K562 (cell line): ENCODE measurements around the gene ARHGEF16. TPM values are rescaled to one million over a fixed set of nuclear protein-coding genes. Genes with fewer than 3 reads are reported as not detected.

Source experiments
- ATAC-seq: fragments of 200-7000 bp; cut with Tn5 transposase; 3 replicates; pipeline ENCODE4 v1.9.1; 2020; ENCODE audit warnings: moderate library complexity
- BruUV-seq: library from RNA; stranded (reverse); fragments of 400-500 nt; replicated peaks from 2 replicates; lab custom pipeline; 2021; lab: Mats Ljungman, UMichigan
- CTCF ChIA-PET: fragments of 300-600 bp; formaldehyde crosslinking; extraction: SDS; loops from one replicate; lab custom pipeline; 2021; ENCODE audit warnings: low intra/inter-chr PET ratio; lab: Yijun Ruan, JAX
- POLR2A ChIA-PET: fragments of 300-600, 350-650 bp; sonication (Branson Sonifier 250); formaldehyde crosslinking; extraction: SDS; loops from one replicate; lab custom pipeline; 2021; ENCODE audit warnings: antibody characterized with exemption, inconsistent platforms; lab: Yijun Ruan, JAX
- DNase-seq, 4 experiments: peaks; one replicate each; pipeline versions ENCODE4 v3.0.0 to v3.0.0-alpha.2; 2011 to 2018; ENCODE audit warnings: low spot score in 3 of 4, mixed read lengths in 3 of 4; ENCODE audit errors: extremely low read depth in 1 of 4
- FAIRE-seq: peaks from 2 replicates; lab custom pipeline; 2011; peaks lifted over from hg19 to GRCh38; lab: Jason Lieb, UNC
- H2AFZ ChIP-seq: 2 replicates; pipeline ENCODE4 v1.6.0; 2011; ENCODE audit warnings: low read depth, low read length, control low read depth, inconsistent platforms
- H3K27ac ChIP-seq: fragments of 200-600 bp; 3 replicates; pipeline ENCODE4 v1.8.0; 2011; ENCODE audit warnings: low read depth, mild to moderate bottlenecking, control low read depth, inconsistent platforms, low read length, moderate library complexity, mixed read lengths; ENCODE audit errors: extremely low read depth
- H3K27me3 ChIP-seq, 2 experiments: fragments of 300-600 bp in 1 of 2; 2 replicates in 1 of 2; 3 replicates in 1 of 2; pipeline versions ENCODE4 v1.6.0 to v1.8.0; 2011; ENCODE audit warnings: inconsistent platforms in 2 of 2, low read length in 2 of 2, mild to moderate bottlenecking in 1 of 2, mixed read lengths in 1 of 2, moderate library complexity in 1 of 2; ENCODE audit not compliant: control insufficient read depth in 2 of 2, insufficient read depth in 2 of 2
- H3K36me3 ChIP-seq: fragments of 300-600 bp; 3 replicates; pipeline ENCODE4 v1.8.0; 2011; ENCODE audit warnings: mild to moderate bottlenecking, low read length, inconsistent platforms; ENCODE audit not compliant: control insufficient read depth, insufficient read depth
- H3K4me1 ChIP-seq, 2 experiments: fragments of 200-600 bp in 1 of 2; replicated peaks in 1 of 2; 2 replicates in 1 of 2; 3 replicates in 1 of 2; pipeline versions ENCODE4 v1.5.1 to v1.8.0; 2011; ENCODE audit warnings: inconsistent platforms in 2 of 2, low read length in 2 of 2, mild to moderate bottlenecking in 1 of 2, mixed read lengths in 1 of 2, moderate library complexity in 1 of 2; ENCODE audit not compliant: control insufficient read depth in 2 of 2, insufficient read depth in 2 of 2
- H3K4me2 ChIP-seq: 2 replicates; pipeline ENCODE4 v1.6.1; 2011; ENCODE audit warnings: low read length, control low read depth, inconsistent platforms, mixed read lengths; ENCODE audit not compliant: insufficient read depth
- H3K4me3 ChIP-seq: fragments of 200-600 bp; sonication (generic), shearing (Covaris generic); 2 replicates; pipeline ENCODE4 v1.5.1; 2016; ENCODE audit warnings: control low read depth, inconsistent platforms
- H3K79me2 ChIP-seq: fragments of 200-600 bp; 3 replicates; pipeline ENCODE4 v1.8.0; 2011; ENCODE audit warnings: low read length, inconsistent platforms; ENCODE audit not compliant: control insufficient read depth, insufficient read depth
- H3K9ac ChIP-seq, 2 experiments: 2 replicates each; pipeline versions ENCODE4 v1.6.0 to v1.6.1; 2011; ENCODE audit warnings: low read depth in 2 of 2, low read length in 2 of 2, control low read depth in 1 of 2, inconsistent platforms in 1 of 2, mild to moderate bottlenecking in 1 of 2, mixed read lengths in 1 of 2; ENCODE audit not compliant: insufficient read depth in 1 of 2
- H3K9me1 ChIP-seq: one replicate; pipeline ENCODE4 v1.6.0; 2011; ENCODE audit warnings: inconsistent platforms, mild to moderate bottlenecking, low read length, moderate library complexity; ENCODE audit not compliant: control insufficient read depth, insufficient read depth
- H3K9me3 ChIP-seq: replicated peaks from 2 replicates; pipeline ENCODE4 v1.5.1; 2011; ENCODE audit warnings: low read depth, low read length, inconsistent platforms; ENCODE audit not compliant: control insufficient read depth, insufficient read depth
- H4K20me1 ChIP-seq: replicated peaks from 2 replicates; pipeline ENCODE4 v1.6.1; 2011; ENCODE audit warnings: low read length, inconsistent platforms, mixed read lengths; ENCODE audit not compliant: control insufficient read depth, insufficient read depth
- ADNP ChIP-seq: fragments of 200-800 bp; sonication (Bioruptor generic); IDR thresholded peaks from 2 replicates; pipeline ENCODE4 v1.6.1; 2016; ENCODE audit warnings: missing genetic modification characterization, missing compliant biosample characterization
- CC2D1A ChIP-seq: fragments of 450-650 bp; IDR thresholded peaks from 2 replicates; pipeline ENCODE4 v1.6.1; 2017; ENCODE audit warnings: mild to moderate bottlenecking
- CEBPG ChIP-seq, 3 experiments: fragments of 200-800 bp in 1 of 3; sonication (Bioruptor generic) in 1 of 3; sonication (generic) in 1 of 3; formaldehyde crosslinking in 1 of 3; IDR thresholded peaks in 2 of 3; conservative IDR thresholded peaks in 1 of 3; 2 replicates each; pipeline versions ENCODE4 v1.6.1 to v1.8.0; 2016 to 2022; ENCODE audit warnings: missing compliant biosample characterization in 2 of 3, missing genetic modification characterization in 2 of 3, mild to moderate bottlenecking in 1 of 3, missing genetic modification reagents in 1 of 3
- JUN ChIP-seq, 2 experiments: sonication (generic) in 1 of 2; formaldehyde crosslinking in 1 of 2; IDR thresholded peaks; 2 replicates each; pipeline versions ENCODE4 v1.6.1 to v1.8.0; 2012 to 2022; ENCODE audit warnings: borderline replicate concordance in 2 of 2, mild to moderate bottlenecking in 2 of 2, improper control_type of control experiment in 1 of 2, low read depth in 1 of 2, low read length in 1 of 2, missing genetic modification reagents in 1 of 2
- MCM5 ChIP-seq: fragments of 450-650 bp; IDR thresholded peaks from 2 replicates; pipeline ENCODE4 v1.6.1; 2016; ENCODE audit warnings: low read depth
- NONO ChIP-seq, 2 experiments: fragments of 200-400 bp in 1 of 2; fragments of 450-650 bp in 1 of 2; formaldehyde crosslinking in 1 of 2; IDR thresholded peaks; 2 replicates each; pipeline ENCODE4 v1.6.1; 2017; ENCODE audit warnings: low read depth in 2 of 2, mild to moderate bottlenecking in 2 of 2, moderate library complexity in 2 of 2, low read length in 1 of 2
- OTX1 ChIP-seq: fragments of 450-650 bp; formaldehyde crosslinking; IDR thresholded peaks from 2 replicates; pipeline ENCODE4 v1.4.0; 2022; ENCODE audit warnings: mild to moderate bottlenecking
- PRDM10 ChIP-seq: fragments of 450-650 bp; IDR thresholded peaks from 2 replicates; pipeline ENCODE4 v1.6.1; 2018; ENCODE audit not compliant: partially characterized antibody
- PTBP1 ChIP-seq: fragments of 200-400 bp; formaldehyde crosslinking; IDR thresholded peaks from 2 replicates; pipeline ENCODE4 v1.6.1; 2017; ENCODE audit warnings: low read depth, low read length
- RBM15 ChIP-seq: fragments of 200-400 bp; formaldehyde crosslinking; IDR thresholded peaks from 2 replicates; pipeline ENCODE4 v1.6.1; 2018; ENCODE audit warnings: mild to moderate bottlenecking, low read length, moderate library complexity; ENCODE audit not compliant: insufficient read depth
- RBM39 ChIP-seq: fragments of 200-400 bp; formaldehyde crosslinking; optimal IDR thresholded peaks from 2 replicates; pipeline ENCODE3; 2018; ENCODE audit warnings: low read depth, low read length
- TAF7 ChIP-seq: fragments of 450-650 bp; IDR thresholded peaks from 2 replicates; pipeline ENCODE4 v1.6.1; 2016; ENCODE audit warnings: missing genetic modification characterization, missing compliant biosample characterization
- WGBS: fragments of 100-300 bp; shearing (Covaris generic); methylation state at CpG from one replicate; pipeline ENCODE4 v1.1.6; 2016; ENCODE audit warnings: low coverage, mixed read lengths; ENCODE audit not compliant: insufficient coverage; ENCODE audit errors: missing lambda C conversion rate; 5-methylcytosine and 5-hydroxymethylcytosine counted together
- in situ Hi-C: fragments of 300-500 bp; cut with MboI; formaldehyde crosslinking; loops from 4 replicates; pipeline ENCODE4 v1.15.0; 2018; ENCODE audit warnings: inconsistent platforms, mixed read lengths
- intact Hi-C: fragments of 100-400 bp; cut with micrococcal nuclease; formaldehyde crosslinking; loops from 2 replicates; pipeline ENCODE4 v1.14.2; 2022
- polyA plus RNA-seq, 8 experiments: library from polyadenylated mRNA; depleted of rRNA in 4 of 8; stranded (reverse) in 5 of 8; unstranded in 3 of 8; fragments of >200 nt; fragmentation: Nextera tagmentation in 2 of 8; fragmentation: Illumina TruSeq in 1 of 8; extraction: Ambion mirVana in 2 of 8; extraction: Trizol in 1 of 8; gene quantifications; 2 replicates each; pipeline versions ENCODE4 v1.2.1 to v1.2.3, GENCODE V29; 2011 to 2014; ENCODE audit warnings: inconsistent platforms in 1 of 8, missing spikeins in 1 of 8
- total RNA-seq, 7 experiments: library from RNA; depleted of rRNA in 6 of 7; stranded (reverse); fragments of >200 nt in 6 of 7; fragmentation: Illumina TruSeq in 2 of 7; extraction: Trizol in 2 of 7; gene quantifications; 2 replicates each; pipeline versions ENCODE4 v1.2.1 to v1.2.3, GENCODE V29; 2011 to 2021; ENCODE audit warnings: low replicate concordance in 1 of 7
- TF ChIP-seq, protein P1 (sequence below), 2 experiments: IDR thresholded peaks in 1 of 2; conservative IDR thresholded peaks in 1 of 2; 2 replicates each; pipeline ENCODE4 v1.6.1; 2016; ENCODE audit warnings: low read depth in 2 of 2, mild to moderate bottlenecking in 1 of 2, missing compliant biosample characterization in 1 of 2, missing genetic modification characterization in 1 of 2, moderate library complexity in 1 of 2

ARHGEF16 gene
- total and polyA plus RNA-seq, 9 of the 15 experiments (the other 6 are each of a cell fraction or from before 2014, with no cell fraction given), result 0.15 to 1.2 (median 0.49) TPM; not detected in 2

GRCh38 chr1:3455670-3456448, 1.4 kb downstream of the ARHGEF16 start:
- Histone ChIP-seq H3K9me1 (no peaks in the 10 kb centered on the region), H3K9ac (no peak overlapping the region), H3K27ac (no peak overlapping the region), H4K20me1 (peaks cover 41% of the 10 kb centered on the region), H3K4me2 (no peak overlapping the region), H3K27me3 (peaks cover 24 to 54% of the 10 kb centered on the region in 2 experiments; a peak in 4 of 5 replicates), H3K9me3 (no peaks in the 10 kb centered on the region), H2AFZ (no peak overlapping the region), H3K4me3 (no peak overlapping the region), H3K79me2 (no peaks in the 10 kb centered on the region), H3K4me1 (peaks cover 0 to 39% of the 10 kb centered on the region in 2 experiments; a peak in 3 of 5 replicates), H3K36me3 (no peaks in the 10 kb centered on the region)
- BruUV-seq, result no TSS peak
- 28% methylated on average over 17 of the region's 18 CpGs for WGBS
- DNase-seq (no peak), ATAC-seq (no peak), FAIRE-seq (no peak)
- intact Hi-C loops, result no loop called here
- ChIA-PET POLR2A (no interaction called here), CTCF (no interaction called here)
- in situ Hi-C loops, result no loop called here
- TF ChIP-seq CC2D1A (no peak), OTX1 (CRISPR knock-in tag) (no peak), RBM39 (no peak), MCM5 (no peak), JUN (IDR thresholded peaks at IDR 0.05; ENCODE audit: borderline replicate concordance, low read depth, low read length) (no peak), JUN (CRISPR knock-in tag; IDR thresholded peaks at IDR 0.05; ENCODE audit: borderline replicate concordance) (no peak), RBM15 (no peak), TAF7 (tag) (no peak), ADNP (tag) (0 out of 2 replicates have a peak, but pooled peaks have one; percentile 17), CEBPG (CRISPR knock-in tag; IDR thresholded peaks at IDR 0.05) (0 out of 2 replicates have a peak, but pooled peaks have one; percentile 17), CEBPG (tag; conservative IDR thresholded peaks at IDR 0.05 in 1 of 2, IDR thresholded peaks at IDR 0.05 in 1 of 2) (no peak), PTBP1 (no peak), NONO (IDR thresholded peaks at IDR 0.05; ENCODE audit: low read depth in 2 of 2, low read length in 1 of 2) (no peak), PRDM10 (no peak)
- TF ChIP-seq, protein P1, sequence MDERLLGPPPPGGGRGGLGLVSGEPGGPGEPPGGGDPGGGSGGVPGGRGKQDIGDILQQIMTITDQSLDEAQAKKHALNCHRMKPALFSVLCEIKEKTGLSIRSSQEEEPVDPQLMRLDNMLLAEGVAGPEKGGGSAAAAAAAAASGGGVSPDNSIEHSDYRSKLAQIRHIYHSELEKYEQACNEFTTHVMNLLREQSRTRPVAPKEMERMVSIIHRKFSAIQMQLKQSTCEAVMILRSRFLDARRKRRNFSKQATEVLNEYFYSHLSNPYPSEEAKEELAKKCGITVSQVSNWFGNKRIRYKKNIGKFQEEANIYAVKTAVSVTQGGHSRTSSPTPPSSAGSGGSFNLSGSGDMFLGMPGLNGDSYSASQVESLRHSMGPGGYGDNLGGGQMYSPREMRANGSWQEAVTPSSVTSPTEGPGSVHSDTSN (CRISPR knock-in tag; IDR thresholded peaks at IDR 0.05; ENCODE audit: low read depth), result no peak
- TF ChIP-seq, protein P1 (tag; conservative IDR thresholded peaks at IDR 0.05; ENCODE audit: low read depth), result no peak
